GM10847 (cell line): ENCODE measurements around the gene GLCE.

Experiments
- POLR2A ChIP-seq: IDR thresholded peaks from 2 replicates; pipeline ENCODE4 v1.6.1; 2011; ENCODE audit not compliant: insufficient read length; ENCODE audit errors: extremely low read depth

GLCE gene

GRCh38 chr15:69305204-69305931 lies 144.9 kb downstream of the GLCE start:
- no peak for TF ChIP-seq POLR2A

GRCh38 chr15:69305933-69306568 lies 145.6 kb downstream of the GLCE start:
- no peak for TF ChIP-seq POLR2A

- no peak for TF ChIP-seq POLR2A
Observed at GRCh38 chr15:69307939-69308338, 147.5 kb downstream of the GLCE start.

GRCh38 chr15:69308949-69309348 lies 148.5 kb downstream of the GLCE start:
- TF ChIP-seq POLR2A = no peak

- TF ChIP-seq POLR2A = no peak
Observed at GRCh38 chr15:69311319-69311721, 150.9 kb downstream of the GLCE start.

GRCh38 chr15:69313432-69314000 lies 153.1 kb downstream of the GLCE start:
- TF ChIP-seq POLR2A = no peak

- no peak for TF ChIP-seq POLR2A
Observed at GRCh38 chr15:69314131-69314530, 153.7 kb downstream of the GLCE start.

- TF ChIP-seq POLR2A = no peak
Observed at GRCh38 chr15:69314736-69315135, 154.3 kb downstream of the GLCE start.

GRCh38 chr15:69315402-69316110 lies 155.1 kb downstream of the GLCE start:
- no peak for TF ChIP-seq POLR2A

GRCh38 chr15:69316291-69316690 lies 155.9 kb downstream of the GLCE start:
- TF ChIP-seq POLR2A = no peak

- TF ChIP-seq POLR2A = no peak
Observed at GRCh38 chr15:69317392-69317841, 157.0 kb downstream of the GLCE start.

GRCh38 chr15:69318033-69318432 lies 157.6 kb downstream of the GLCE start:
- no peak for TF ChIP-seq POLR2A

GRCh38 chr15:69319384-69320375 lies 159.2 kb downstream of the GLCE start:
- no peak for TF ChIP-seq POLR2A

GRCh38 chr15:69320977-69321554 lies 160.6 kb downstream of the GLCE start:
- TF ChIP-seq POLR2A = no peak
